NCI-H1048 (cell line): ENCODE results near the gene TGM2.

Experiments
- DNase-seq: peaks from one replicate; lab custom pipeline; 2025; lab: John Stamatoyannopoulos, UW

The TGM2 gene

GRCh38 chr20:38144598-38144973 lies 20.5 kb downstream of the TGM2 start:
- no peak for DNase-seq

GRCh38 chr20:38143646-38144554 lies 21.2 kb downstream of the TGM2 start:
- no peak for DNase-seq

- DNase-seq: no peak
Observed at GRCh38 chr20:38143238-38143645, 21.8 kb downstream of the TGM2 start.

- no peak for DNase-seq
Observed at GRCh38 chr20:38141889-38142494, 23.1 kb downstream of the TGM2 start.

- no peak for DNase-seq
Observed at GRCh38 chr20:38141204-38141888, 23.7 kb downstream of the TGM2 start.

- DNase-seq: no peak
Observed at GRCh38 chr20:38139977-38140753, 24.9 kb downstream of the TGM2 start.

- no peak for DNase-seq
Observed at GRCh38 chr20:38139156-38139912, 25.7 kb downstream of the TGM2 start.

GRCh38 chr20:38138086-38138778 lies 26.8 kb downstream of the TGM2 start:
- no peak for DNase-seq

- no peak for DNase-seq
Observed at GRCh38 chr20:38137441-38138037, 27.5 kb downstream of the TGM2 start.

GRCh38 chr20:38136421-38137245 lies 28.4 kb downstream of the TGM2 start:
- no peak for DNase-seq

- no peak for DNase-seq
Observed at GRCh38 chr20:38135651-38136420, 29.2 kb downstream of the TGM2 start.

- no peak for DNase-seq
Observed at GRCh38 chr20:38135271-38135650, 29.8 kb downstream of the TGM2 start.

GRCh38 chr20:38134427-38135270 lies 30.4 kb downstream of the TGM2 start:
- no peak for DNase-seq

- DNase-seq: no peak
Observed at GRCh38 chr20:38133680-38134426, 31.2 kb downstream of the TGM2 start.

- DNase-seq: no peak
Observed at GRCh38 chr20:38132910-38133501, 32.1 kb downstream of the TGM2 start.

GRCh38 chr20:38132156-38132909 lies 32.7 kb downstream of the TGM2 start:
- DNase-seq: no peak
